CD14-positive monocyte (primary cell): ENCODE measurements around the gene OSBP2. TPM values are rescaled to one million over a fixed set of nuclear protein-coding genes. Genes with fewer than 3 reads are reported as not detected.
A peak's percentile ranks its signal among the peaks of the same experiment; 100 is the strongest.

Source experiments
- DNase-seq, 3 donors: peaks; one replicate each; pipeline ENCODE4 v3.0.0-alpha.2; 2011 to 2022
- H2AFZ ChIP-seq: 2 replicates; pipeline ENCODE4 v1.6.0; 2012; ENCODE audit warnings: mild to moderate bottlenecking, low read depth, low read length, inconsistent platforms; ENCODE audit not compliant: insufficient read depth, poor library complexity, severe bottlenecking
- H3K27ac ChIP-seq, 2 donors: 1 replicate in 1 of 2; 2 replicates in 1 of 2; pipeline ENCODE4 v1.5.1; 2012 to 2013; ENCODE audit warnings: low read length in 2 of 2, control low read depth in 1 of 2, inconsistent platforms in 1 of 2, low read depth in 1 of 2, mild to moderate bottlenecking in 1 of 2
- H3K27me3 ChIP-seq, 2 donors: one replicate each; pipeline versions ENCODE4 v1.6.0 to v1.6.1; 2011 to 2013; ENCODE audit warnings: low read length in 2 of 2; ENCODE audit not compliant: control insufficient read depth in 2 of 2, insufficient read depth in 2 of 2
- H3K36me3 ChIP-seq, 2 donors: replicated peaks in 1 of 2; 1 replicate in 1 of 2; 2 replicates in 1 of 2; pipeline versions ENCODE4 v1.5.1 to v1.6.1; 2012 to 2013; ENCODE audit warnings: low read length in 2 of 2, control low read depth in 1 of 2, inconsistent platforms in 1 of 2, mild to moderate bottlenecking in 1 of 2; ENCODE audit not compliant: insufficient read depth in 2 of 2, control insufficient read depth in 1 of 2
- H3K4me1 ChIP-seq, 2 donors: 1 replicate in 1 of 2; 2 replicates in 1 of 2; pipeline versions ENCODE4 v1.5.1 to v1.6.1; 2012 to 2013; ENCODE audit warnings: low read length in 2 of 2, control low read depth in 1 of 2, inconsistent platforms in 1 of 2, mild to moderate bottlenecking in 1 of 2, moderate library complexity in 1 of 2; ENCODE audit not compliant: insufficient read depth in 2 of 2, control insufficient read depth in 1 of 2
- H3K4me2 ChIP-seq: replicated peaks from 2 replicates; pipeline ENCODE3; 2012; ENCODE audit warnings: low read length, moderate library complexity, mild to moderate bottlenecking; ENCODE audit not compliant: poor library complexity, severe bottlenecking; ENCODE audit errors: extremely low read depth
- H3K4me3 ChIP-seq, 3 experiments: fragments of 200-600 bp in 1 of 3; sonication (generic) in 1 of 3; replicated peaks in 1 of 3; 1 replicate in 2 of 3; 2 replicates in 1 of 3; pipeline ENCODE4 v1.5.1; 2011 to 2013; ENCODE audit warnings: low read length in 3 of 3, mild to moderate bottlenecking in 3 of 3, control low read depth in 2 of 3, low read depth in 2 of 3, inconsistent platforms in 1 of 3, moderate library complexity in 1 of 3
- H3K79me2 ChIP-seq: 2 replicates; pipeline ENCODE4 v1.6.0; 2012; ENCODE audit warnings: mild to moderate bottlenecking, control low read depth, inconsistent platforms, low read length, moderate library complexity; ENCODE audit not compliant: insufficient read depth
- H3K9ac ChIP-seq: 2 replicates; pipeline ENCODE4 v1.6.0; 2017; ENCODE audit warnings: low read length, mild to moderate bottlenecking; ENCODE audit not compliant: insufficient read depth, poor library complexity, severe bottlenecking
- H3K9me3 ChIP-seq, 2 donors: replicated peaks in 1 of 2; 1 replicate in 1 of 2; 2 replicates in 1 of 2; pipeline versions ENCODE4 v1.5.1 to v1.6.1; 2012 to 2013; ENCODE audit warnings: low read length in 2 of 2, control low read depth in 1 of 2; ENCODE audit not compliant: control insufficient read depth in 1 of 2, insufficient read depth in 1 of 2
- H4K20me1 ChIP-seq: 2 replicates; pipeline ENCODE4 v1.6.0; 2012; ENCODE audit warnings: mild to moderate bottlenecking, low read length, control low read depth, moderate library complexity; ENCODE audit not compliant: insufficient read depth
- H3K27ac Mint-ChIP-seq, 7 donors: one replicate each; pipeline ENCODE4 v1.8.0; 2020; ENCODE audit warnings: mild to moderate bottlenecking in 7 of 7, mixed read lengths in 7 of 7, moderate library complexity in 6 of 7, inconsistent platforms in 2 of 7
- H3K27me3 Mint-ChIP-seq, 3 donors: one replicate each; pipeline ENCODE4 v1.8.0; 2021 to 2022; ENCODE audit warnings: low read depth in 3 of 3, mild to moderate bottlenecking in 3 of 3, mixed read lengths in 3 of 3, moderate library complexity in 3 of 3, inconsistent platforms in 1 of 3
- H3K36me3 Mint-ChIP-seq, 2 donors: one replicate each; pipeline ENCODE4 v1.8.0; 2020; ENCODE audit warnings: mixed read lengths in 2 of 2, inconsistent platforms in 1 of 2, mild to moderate bottlenecking in 1 of 2
- H3K4me1 Mint-ChIP-seq: one replicate; pipeline ENCODE4 v1.8.0; 2020; ENCODE audit warnings: mild to moderate bottlenecking, mixed read lengths
- H3K4me3 Mint-ChIP-seq, 2 donors: one replicate each; pipeline ENCODE4 v1.8.0; 2020; ENCODE audit warnings: mild to moderate bottlenecking in 2 of 2, mixed read lengths in 2 of 2, moderate library complexity in 1 of 2
- H3K9me3 Mint-ChIP-seq, 7 donors: one replicate each; pipeline ENCODE4 v1.8.0; 2020 to 2022; ENCODE audit warnings: mixed read lengths in 7 of 7, mild to moderate bottlenecking in 6 of 7, moderate library complexity in 6 of 7, inconsistent platforms in 2 of 7
- WGBS: methylation state at CpG from one replicate; pipeline ENCODE4 v1.1.5; 2013; ENCODE audit warnings: missing lambda C conversion rate; ENCODE audit not compliant: insufficient coverage; 5-methylcytosine and 5-hydroxymethylcytosine counted together
- intact Hi-C, 2 donors: fragments of 100-400 bp; cut with micrococcal nuclease; formaldehyde crosslinking; loops; one replicate each; pipeline versions ENCODE4 v1.15.0 to v1.15.1; 2023
- polyA plus RNA-seq, 3 donors: library from polyadenylated mRNA; depleted of rRNA in 1 of 3; unstranded in 2 of 3; stranded (reverse) in 1 of 3; fragments of 300-500 nt in 2 of 3; fragments of >200 nt in 1 of 3; fragmentation: Illumina TruSeq in 2 of 3; gene quantifications; 1 replicate in 2 of 3; 2 replicates in 1 of 3; pipeline ENCODE4 v1.2.3, GENCODE V29; 2012 to 2021
- TF ChIP-seq, protein P1 (sequence below): fragments of 200-600 bp; IDR thresholded peaks from one replicate; pipeline ENCODE4 v1.8.0; 2022; ENCODE audit warnings: antibody characterized with exemption, mild to moderate bottlenecking

The OSBP2 gene
- polyA plus RNA-seq, 3 donors, result 0.21 to 0.54 TPM; not detected in 1

GRCh38 chr22:30695871-30696655 lies 1.4 kb downstream of the OSBP2 start:
- intact Hi-C loops, result no loop called here
- peaks cover 9 to 14% of the 10 kb centered on the region in 2 donors for H3K4me1 ChIP-seq
- H3K27ac ChIP-seq, result no peak overlapping the region
- 100% methylated on average over 4 of the region's 7 CpGs for WGBS
- no peaks in the 10 kb centered on the region for H3K36me3 ChIP-seq
- Mint-ChIP-seq H3K4me3 (peak overlapping the region in 1 of 2 donors; percentile 77), H3K9me3 (peaks cover 0 to 7% (median 3%) of the 10 kb centered on the region in 7 donors), H3K4me1 (peaks cover 3% of the 10 kb centered on the region), H3K36me3 (peaks cover 0 to 5% of the 10 kb centered on the region in 2 donors), H3K27ac (no peak overlapping the region), H3K27me3 (peaks cover 41 to 61% (median 54%) of the 10 kb centered on the region in 3 donors)
- H3K4me2 ChIP-seq, result no peak overlapping the region
- no peak overlapping the region for H3K4me3 ChIP-seq
- H3K9ac ChIP-seq, result no peak overlapping the region
- no peak overlapping the region for H2AFZ ChIP-seq
- H3K27me3 ChIP-seq, result peaks cover 23 to 39% of the 10 kb centered on the region in 2 donors
- peaks cover 0 to 5% of the 10 kb centered on the region in 2 donors for H3K9me3 ChIP-seq
- H4K20me1 ChIP-seq, result no peaks in the 10 kb centered on the region
- TF ChIP-seq, protein P1, sequence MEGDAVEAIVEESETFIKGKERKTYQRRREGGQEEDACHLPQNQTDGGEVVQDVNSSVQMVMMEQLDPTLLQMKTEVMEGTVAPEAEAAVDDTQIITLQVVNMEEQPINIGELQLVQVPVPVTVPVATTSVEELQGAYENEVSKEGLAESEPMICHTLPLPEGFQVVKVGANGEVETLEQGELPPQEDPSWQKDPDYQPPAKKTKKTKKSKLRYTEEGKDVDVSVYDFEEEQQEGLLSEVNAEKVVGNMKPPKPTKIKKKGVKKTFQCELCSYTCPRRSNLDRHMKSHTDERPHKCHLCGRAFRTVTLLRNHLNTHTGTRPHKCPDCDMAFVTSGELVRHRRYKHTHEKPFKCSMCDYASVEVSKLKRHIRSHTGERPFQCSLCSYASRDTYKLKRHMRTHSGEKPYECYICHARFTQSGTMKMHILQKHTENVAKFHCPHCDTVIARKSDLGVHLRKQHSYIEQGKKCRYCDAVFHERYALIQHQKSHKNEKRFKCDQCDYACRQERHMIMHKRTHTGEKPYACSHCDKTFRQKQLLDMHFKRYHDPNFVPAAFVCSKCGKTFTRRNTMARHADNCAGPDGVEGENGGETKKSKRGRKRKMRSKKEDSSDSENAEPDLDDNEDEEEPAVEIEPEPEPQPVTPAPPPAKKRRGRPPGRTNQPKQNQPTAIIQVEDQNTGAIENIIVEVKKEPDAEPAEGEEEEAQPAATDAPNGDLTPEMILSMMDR, result no peak
- no peak for DNase-seq
- H3K79me2 ChIP-seq, result no peaks in the 10 kb centered on the region

DNA sequence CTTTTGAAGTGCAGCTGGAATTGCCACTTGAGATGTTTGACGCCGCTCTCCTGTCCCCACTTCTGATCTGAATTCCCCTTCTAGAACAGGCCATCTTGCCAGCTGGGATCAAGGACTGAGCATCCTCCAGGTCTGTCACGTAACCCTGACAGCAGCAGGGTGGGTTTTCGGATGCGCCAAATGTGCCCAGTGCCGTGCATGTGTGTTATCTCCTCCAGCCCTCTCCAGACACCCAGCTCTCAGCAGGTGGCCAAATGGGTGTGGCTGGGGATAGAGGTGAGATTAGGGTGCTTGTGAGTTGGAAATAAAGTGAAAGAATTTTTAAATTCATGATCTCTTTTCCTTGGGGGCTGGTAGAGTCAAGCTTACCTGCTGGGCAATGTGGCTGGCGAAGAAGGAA lies 3.3 kb downstream of the OSBP2 start:
- peaks cover 9 to 14% of the 10 kb centered on the region in 2 donors for H3K4me1 ChIP-seq
- WGBS, result 100% methylated on average over 1 of the region's 7 CpGs
- no peak for DNase-seq
- Mint-ChIP-seq H3K36me3 (peaks cover 0 to 5% of the 10 kb centered on the region in 2 donors), H3K4me1 (peaks cover 3% of the 10 kb centered on the region), H3K27ac (no peak overlapping the region), H3K9me3 (peaks cover 0 to 7% (median 3%) of the 10 kb centered on the region in 7 donors), H3K27me3 (peaks cover 37 to 60% (median 45%) of the 10 kb centered on the region in 3 donors), H3K4me3 (no peak overlapping the region)
- no peak overlapping the region for H3K9ac ChIP-seq
- intact Hi-C loops, result no loop called here
- no peak overlapping the region for H3K27ac ChIP-seq
- no peaks in the 10 kb centered on the region for H3K79me2 ChIP-seq
- no peak overlapping the region for H3K4me3 ChIP-seq
- TF ChIP-seq, protein P1, result no peak
- H3K36me3 ChIP-seq, result no peaks in the 10 kb centered on the region
- H3K9me3 ChIP-seq, result peaks cover 0 to 5% of the 10 kb centered on the region in 2 donors
- no peak overlapping the region for H3K4me2 ChIP-seq
- H3K27me3 ChIP-seq, result peaks cover 21 to 36% of the 10 kb centered on the region in 2 donors
- no peak overlapping the region for H2AFZ ChIP-seq
- H4K20me1 ChIP-seq, result no peaks in the 10 kb centered on the region
